ENCODE results near the gene SH2D7.
A peak's percentile ranks its signal among the peaks of the same experiment; 100 is the strongest.

The SH2D7 gene

GRCh38 chr15:78060232-78060631, 32.1 kb upstream of the SH2D7 start:
- DNase-seq (ENCODE audit: low read depth in 2 of 2), result no peak

- no peak for DNase-seq (ENCODE audit: low read depth in 2 of 2)
These were observed 30.4 kb upstream of the SH2D7 start for GRCh38 chr15:78061963-78062427.

- DNase-seq (ENCODE audit: low read depth in 2 of 2), result no peak
These were observed 29.1 kb upstream of the SH2D7 start for GRCh38 chr15:78063217-78063616.

GRCh38 chr15:78063970-78064385, 28.4 kb upstream of the SH2D7 start:
- DNase-seq (ENCODE audit: low read depth in 2 of 2), result no peak

- peak in 1 of 2 experiments; percentile 58 for DNase-seq (ENCODE audit: low read depth in 2 of 2)
These were observed 27.8 kb upstream of the SH2D7 start for GRCh38 chr15:78064544-78064943.

- peak; percentile 92 to 93 for DNase-seq (ENCODE audit: low read depth in 2 of 2)
These were observed 27.0 kb upstream of the SH2D7 start for GRCh38 chr15:78065284-78065872.

- DNase-seq (ENCODE audit: low read depth in 2 of 2), result no peak
These were observed 26.1 kb upstream of the SH2D7 start for GRCh38 chr15:78065973-78066946.

GRCh38 chr15:78067328-78068228, 24.8 kb upstream of the SH2D7 start:
- DNase-seq (ENCODE audit: low read depth in 2 of 2), result no peak

- no peak for DNase-seq (ENCODE audit: low read depth in 2 of 2)
These were observed 23.3 kb upstream of the SH2D7 start for GRCh38 chr15:78069052-78069414.

- DNase-seq (ENCODE audit: low read depth in 2 of 2), result no peak
These were observed 22.8 kb upstream of the SH2D7 start for GRCh38 chr15:78069462-78070029.

GRCh38 chr15:78070049-78070700, 22.2 kb upstream of the SH2D7 start:
- DNase-seq (ENCODE audit: low read depth in 2 of 2), result no peak

- no peak for DNase-seq (ENCODE audit: low read depth in 2 of 2)
These were observed 21.0 kb upstream of the SH2D7 start for GRCh38 chr15:78071383-78071782.

- DNase-seq (ENCODE audit: low read depth in 2 of 2), result no peak
These were observed 20.1 kb upstream of the SH2D7 start for GRCh38 chr15:78072080-78072892.

- no peak for DNase-seq (ENCODE audit: low read depth in 2 of 2)
These were observed 19.1 kb upstream of the SH2D7 start for GRCh38 chr15:78073046-78073787.

GRCh38 chr15:78075490-78076230, 16.7 kb upstream of the SH2D7 start:
- DNase-seq (ENCODE audit: low read depth in 2 of 2), result peak; percentile 67 to 72

- no peak for DNase-seq (ENCODE audit: low read depth in 2 of 2)
These were observed 15.9 kb upstream of the SH2D7 start for GRCh38 chr15:78076231-78077052.

GRCh38 chr15:78077053-78077870, 15.1 kb upstream of the SH2D7 start, which contains the start of gene TBC1D2B:
TBC1D2B (minus strand) TSS chr15:78077711; CDS start chr15:78077652, 59 bp downstream.
- no peak for DNase-seq (ENCODE audit: low read depth in 2 of 2)

Measured in fibroblast of skin of left biceps (primary cell).